GM21576 (cell line): Measurements from ENCODE around the gene VEGFB.

Experiments
- ATAC-seq: cut with Tn5 transposase; IDR thresholded peaks from one replicate; pipeline ENCODE4 v1.9.1; 2021; ENCODE audit warnings: mild to moderate bottlenecking, moderate library complexity; ENCODE audit not compliant: unreplicated experiment

The VEGFB gene

DNA sequence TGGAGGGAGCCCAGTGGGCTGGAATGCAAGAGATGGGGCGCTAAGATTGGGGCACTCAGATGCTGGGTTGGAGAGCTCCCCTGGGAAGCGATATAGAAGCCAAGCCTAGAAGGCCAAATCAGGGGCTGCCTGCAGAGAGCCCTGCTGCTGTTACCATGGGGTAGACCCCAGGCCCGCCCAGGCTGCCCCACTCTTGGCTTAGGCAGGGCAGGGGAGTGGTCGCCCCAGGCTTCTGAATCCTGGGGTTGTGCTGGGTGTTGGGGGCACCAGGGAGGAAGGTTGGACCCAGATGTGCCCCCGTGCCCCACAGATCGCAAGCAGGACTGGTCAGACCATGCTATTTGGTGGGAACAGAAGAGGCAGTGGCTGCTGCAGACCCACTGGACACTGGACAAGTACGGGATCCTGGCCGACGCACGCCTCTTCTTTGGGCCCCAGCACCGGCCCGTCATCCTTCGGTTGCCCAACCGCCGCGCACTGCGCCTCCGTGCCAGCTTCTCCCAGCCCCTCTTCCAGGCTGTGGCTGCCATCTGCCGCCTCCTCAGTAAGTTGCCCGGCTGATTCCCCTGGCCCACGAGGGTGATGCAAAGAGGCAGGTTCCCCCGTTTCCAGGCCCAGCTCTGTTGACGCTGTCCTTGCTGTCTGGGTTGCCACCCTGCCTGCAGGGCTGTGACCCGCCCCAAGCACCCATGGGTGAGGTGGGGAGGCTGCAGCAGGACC lies 23.9 kb upstream of the VEGFB start:
- ATAC-seq: no peak

DNA sequence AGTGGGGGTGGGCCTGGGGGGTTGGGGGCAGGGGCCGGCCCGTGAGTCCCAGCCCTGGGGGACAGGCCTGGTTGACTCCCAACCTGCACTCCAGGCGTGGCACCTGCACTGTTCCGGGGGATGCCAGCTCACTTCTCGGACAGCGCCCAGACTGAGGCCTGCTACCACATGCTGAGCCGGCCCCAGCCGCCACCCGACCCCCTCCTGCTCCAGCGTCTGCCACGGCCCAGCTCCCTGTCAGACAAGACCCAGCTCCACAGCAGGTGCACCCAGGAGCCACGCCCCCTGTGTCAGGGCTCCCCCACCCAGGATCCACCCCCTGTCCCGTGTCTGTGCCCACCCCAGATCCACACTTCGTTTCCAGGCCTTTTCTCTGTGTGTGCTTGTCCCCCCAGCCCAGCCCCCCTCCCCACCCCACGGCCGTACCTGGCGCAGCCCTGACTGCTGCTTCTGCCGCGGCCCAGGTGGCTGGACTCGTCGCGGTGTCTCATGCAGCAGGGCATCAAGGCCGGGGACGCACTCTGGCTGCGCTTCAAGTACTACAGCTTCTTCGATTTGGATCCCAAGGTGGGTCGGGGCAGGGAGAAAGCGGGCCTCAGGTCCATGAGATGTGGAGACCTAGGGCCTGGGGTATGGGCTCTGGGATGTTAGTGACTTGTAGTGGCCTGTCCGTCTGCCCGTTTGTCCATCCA lies 23.1 kb upstream of the VEGFB start:
- ATAC-seq: no peak

DNA sequence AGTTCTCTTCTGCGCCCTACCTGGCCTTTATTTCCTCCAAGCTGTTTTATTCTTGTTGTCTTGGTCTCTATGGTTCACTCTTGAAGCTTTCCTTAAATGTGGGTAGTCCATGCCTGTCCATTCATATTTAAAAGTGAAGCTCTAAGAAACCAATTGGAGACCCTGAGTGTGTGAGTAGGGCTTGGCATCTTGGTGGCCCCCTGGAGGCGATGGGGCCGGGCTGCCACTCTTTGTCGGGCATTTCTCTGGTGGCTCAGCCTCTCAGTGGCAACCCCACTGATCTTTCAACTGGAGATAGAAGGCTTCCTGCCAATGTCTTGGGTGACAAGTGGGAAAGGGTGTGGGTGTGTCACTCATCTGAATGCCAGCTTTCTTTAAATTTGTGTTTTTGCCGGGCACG lies 17.5 kb upstream of the VEGFB start:
- ATAC-seq: no peak

DNA sequence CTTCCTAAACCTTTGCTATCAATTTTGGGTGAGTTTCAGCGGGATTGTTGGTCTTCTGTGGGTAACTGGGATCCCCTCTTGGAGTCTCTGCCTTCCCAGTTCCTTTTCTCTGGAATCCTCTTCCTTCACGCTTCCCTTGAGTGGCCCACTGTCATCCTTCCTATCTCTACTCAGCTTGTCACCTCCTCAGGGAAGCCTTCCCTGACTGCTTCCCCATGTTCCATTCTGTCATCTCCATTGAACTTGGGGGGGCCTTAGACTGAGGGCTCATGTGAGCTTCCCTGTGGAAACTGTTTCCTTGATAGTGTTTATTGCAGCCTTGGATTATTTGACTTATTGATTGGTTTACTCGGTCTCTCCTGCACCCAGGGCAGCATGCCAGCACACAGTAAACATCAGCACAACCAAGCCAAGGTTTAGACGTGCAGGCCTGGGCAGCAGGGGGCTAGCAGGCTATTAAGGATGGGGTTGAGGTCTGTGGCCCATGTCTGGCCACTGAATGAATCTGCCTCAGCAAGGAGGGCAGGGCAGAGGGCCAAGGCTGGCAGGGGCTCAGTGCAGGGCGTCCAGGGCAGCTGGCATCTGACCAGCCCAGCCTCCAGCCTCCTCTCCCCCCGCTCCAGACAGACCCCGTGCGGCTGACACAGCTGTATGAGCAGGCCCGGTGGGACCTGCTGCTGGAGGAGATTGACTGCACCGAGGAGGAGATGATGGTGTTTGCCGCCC lies 15.6 kb upstream of the VEGFB start:
- ATAC-seq: no peak

DNA sequence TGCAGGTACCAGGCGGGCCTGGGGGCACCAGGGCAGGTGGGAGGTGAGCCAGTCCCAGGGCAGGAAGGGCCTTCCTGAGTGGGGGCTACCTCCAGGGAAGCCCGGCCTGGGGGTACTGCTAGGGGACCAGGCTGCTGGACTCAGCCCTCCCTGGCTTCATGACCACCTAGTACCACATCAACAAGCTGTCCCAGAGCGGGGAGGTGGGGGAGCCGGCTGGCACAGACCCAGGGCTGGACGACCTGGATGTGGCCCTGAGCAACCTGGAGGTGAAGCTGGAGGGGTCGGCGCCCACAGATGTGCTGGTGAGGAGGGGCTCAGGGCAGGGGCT lies 15.1 kb upstream of the VEGFB start:
- ATAC-seq: no peak

DNA sequence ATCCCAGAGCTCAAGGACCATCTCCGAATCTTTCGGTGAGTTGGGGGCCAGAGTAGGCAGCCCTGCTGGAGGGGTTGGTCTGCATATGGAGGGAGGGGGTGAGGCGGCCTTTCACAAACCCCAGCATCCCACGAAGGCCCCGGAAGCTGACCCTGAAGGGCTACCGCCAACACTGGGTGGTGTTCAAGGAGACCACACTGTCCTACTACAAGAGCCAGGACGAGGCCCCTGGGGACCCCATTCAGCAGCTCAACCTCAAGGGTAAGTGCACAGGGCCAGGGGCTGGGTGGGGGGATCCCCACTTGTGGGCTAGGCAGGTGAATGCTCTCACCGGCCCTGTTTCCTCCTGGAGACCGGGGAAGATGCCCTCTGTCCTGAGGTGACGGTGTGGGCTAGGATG lies 14.6 kb upstream of the VEGFB start:
- ATAC-seq: no peak

DNA sequence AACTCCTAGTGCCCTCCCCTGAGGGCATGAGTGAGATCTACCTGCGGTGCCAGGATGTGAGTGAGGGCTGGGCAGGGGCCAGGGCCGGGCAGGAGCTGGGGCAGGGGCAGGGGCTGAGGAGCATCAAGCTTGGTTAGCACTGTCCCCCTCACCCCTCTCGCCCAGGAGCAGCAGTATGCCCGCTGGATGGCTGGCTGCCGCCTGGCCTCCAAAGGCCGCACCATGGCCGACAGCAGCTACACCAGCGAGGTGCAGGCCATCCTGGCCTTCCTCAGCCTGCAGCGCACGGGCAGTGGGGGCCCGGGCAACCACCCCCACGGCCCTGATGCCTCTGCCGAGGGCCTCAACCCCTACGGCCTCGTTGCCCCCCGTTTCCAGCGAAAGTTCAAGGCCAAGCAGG lies 14.1 kb upstream of the VEGFB start:
- no peak for ATAC-seq

DNA sequence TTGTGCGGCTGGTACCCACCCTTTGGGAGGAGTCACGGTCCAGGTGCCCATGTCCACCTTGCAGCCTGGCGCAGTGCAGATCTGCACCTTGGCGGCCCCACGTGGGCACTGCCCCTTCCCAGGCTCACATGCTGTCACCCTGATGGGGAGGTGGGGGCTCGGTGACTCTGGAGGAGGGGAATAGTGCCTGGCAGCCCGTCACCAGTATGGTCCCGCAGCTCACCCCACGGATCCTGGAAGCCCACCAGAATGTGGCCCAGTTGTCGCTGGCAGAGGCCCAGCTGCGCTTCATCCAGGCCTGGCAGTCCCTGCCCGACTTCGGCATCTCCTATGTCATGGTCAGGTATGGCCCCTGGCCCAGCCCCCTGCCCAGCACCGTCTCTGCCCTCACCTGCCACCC lies 13.6 kb upstream of the VEGFB start:
- ATAC-seq: no peak

DNA sequence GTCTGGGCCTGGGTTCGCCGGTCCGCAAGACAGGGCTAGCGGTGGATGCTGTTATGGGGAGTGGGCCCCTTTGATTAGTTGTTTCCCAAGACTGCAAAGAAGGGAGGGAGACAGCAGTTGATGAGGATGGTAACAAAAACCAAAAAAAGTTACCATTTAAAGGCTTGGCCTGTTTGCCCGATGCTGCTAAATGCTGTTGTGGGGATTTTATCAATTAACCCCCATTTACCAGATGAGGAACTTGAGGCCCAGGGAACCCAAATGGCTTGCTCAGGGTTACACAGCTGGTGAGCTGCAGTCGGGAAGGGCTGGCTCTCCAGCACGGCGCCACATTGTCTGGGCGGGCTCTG lies 11.8 kb upstream of the VEGFB start:
- no peak for ATAC-seq

DNA sequence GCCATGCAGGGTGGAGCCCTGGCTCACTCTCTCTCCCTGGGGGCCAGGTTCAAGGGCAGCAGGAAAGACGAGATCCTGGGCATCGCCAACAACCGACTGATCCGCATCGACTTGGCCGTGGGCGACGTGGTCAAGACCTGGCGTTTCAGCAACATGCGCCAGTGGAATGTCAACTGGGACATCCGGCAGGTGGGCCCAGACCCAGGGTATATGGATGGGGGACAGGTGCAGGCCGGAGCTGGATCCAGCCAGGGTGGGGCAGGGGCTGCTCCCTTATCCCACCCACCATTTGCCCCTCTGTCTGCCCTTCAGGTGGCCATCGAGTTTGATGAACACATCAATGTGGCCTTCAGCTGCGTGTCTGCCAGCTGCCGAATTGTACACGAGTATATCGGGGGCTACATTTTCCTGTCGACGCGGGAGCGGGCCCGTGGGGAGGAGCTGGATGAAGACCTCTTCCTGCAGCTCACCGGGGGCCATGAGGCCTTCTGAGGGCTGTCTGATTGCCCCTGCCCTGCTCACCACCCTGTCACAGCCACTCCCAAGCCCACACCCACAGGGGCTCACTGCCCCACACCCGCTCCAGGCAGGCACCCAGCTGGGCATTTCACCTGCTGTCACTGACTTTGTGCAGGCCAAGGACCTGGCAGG lies 11.3 kb upstream of the VEGFB start:
- ATAC-seq: no peak

DNA sequence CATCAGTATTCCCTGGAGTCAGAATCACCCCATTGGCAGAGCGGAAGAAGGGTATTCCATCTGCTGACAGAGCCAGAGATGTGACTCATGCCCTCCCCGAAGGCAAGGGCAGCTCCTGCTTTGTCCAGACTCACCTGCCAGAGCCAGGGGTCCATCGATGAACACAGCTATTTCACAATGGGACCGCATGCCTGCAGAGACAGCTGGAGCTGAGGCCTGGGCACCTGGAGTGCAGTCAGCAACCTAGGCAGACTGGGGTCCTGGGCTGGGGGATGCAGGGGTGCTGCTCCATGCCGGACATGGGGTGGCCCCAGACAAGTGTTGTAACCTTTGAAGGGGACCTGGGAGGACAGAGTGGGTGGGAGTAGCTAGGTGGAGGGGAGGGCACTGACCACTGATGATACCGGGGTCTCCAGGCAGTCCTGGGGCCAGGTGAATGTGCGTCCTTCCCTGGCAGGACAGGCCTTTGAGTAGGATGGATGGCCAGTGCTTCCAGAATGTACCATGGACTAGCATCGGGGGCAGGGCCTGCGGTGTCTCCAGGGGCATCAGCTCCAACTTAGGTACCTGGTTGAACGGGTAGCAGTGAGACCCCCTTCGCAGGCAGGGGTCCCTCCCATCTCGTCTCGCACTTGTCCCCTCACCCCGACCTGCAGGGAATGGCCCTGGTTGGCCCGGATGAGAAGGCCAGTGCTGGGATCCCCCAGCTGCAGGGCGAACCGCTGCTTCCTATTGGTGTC lies 10.1 kb upstream of the VEGFB start:
- no peak for ATAC-seq

DNA sequence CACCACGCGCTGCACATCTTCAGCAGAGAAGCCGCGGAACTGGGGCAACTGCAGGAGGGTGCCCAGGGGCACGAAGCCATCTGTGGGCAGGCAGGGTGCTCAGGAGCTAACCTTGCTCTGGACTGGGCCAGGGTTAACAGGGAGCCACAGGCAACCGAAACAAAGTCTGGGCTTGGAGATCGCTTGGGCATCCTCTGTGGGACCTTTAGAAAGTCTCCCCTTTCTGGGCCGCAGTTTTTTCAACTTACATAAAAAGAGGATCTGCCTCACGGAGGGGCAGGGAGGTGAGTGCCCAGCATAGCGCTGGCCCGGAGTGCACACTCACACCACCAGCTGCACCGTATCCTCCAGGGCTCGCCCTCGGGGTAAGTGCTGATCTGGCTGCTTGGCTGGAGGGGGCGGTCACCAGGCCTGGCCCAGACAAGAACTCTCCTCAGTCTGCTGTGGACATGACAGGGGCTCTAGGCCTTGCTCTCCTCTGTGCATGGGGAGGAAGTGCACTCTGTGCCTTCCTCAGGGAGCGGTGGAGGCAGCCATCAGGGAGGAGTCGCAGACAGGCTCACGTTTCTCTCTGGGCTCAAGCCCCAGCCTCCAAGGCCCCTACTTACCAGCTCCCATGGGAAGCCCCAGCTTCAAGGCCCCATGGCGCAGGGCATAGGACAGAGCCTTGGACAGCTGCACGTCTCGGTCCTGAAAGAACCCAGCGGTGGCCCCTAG lies 9.3 kb upstream of the VEGFB start:
- no peak for ATAC-seq

DNA sequence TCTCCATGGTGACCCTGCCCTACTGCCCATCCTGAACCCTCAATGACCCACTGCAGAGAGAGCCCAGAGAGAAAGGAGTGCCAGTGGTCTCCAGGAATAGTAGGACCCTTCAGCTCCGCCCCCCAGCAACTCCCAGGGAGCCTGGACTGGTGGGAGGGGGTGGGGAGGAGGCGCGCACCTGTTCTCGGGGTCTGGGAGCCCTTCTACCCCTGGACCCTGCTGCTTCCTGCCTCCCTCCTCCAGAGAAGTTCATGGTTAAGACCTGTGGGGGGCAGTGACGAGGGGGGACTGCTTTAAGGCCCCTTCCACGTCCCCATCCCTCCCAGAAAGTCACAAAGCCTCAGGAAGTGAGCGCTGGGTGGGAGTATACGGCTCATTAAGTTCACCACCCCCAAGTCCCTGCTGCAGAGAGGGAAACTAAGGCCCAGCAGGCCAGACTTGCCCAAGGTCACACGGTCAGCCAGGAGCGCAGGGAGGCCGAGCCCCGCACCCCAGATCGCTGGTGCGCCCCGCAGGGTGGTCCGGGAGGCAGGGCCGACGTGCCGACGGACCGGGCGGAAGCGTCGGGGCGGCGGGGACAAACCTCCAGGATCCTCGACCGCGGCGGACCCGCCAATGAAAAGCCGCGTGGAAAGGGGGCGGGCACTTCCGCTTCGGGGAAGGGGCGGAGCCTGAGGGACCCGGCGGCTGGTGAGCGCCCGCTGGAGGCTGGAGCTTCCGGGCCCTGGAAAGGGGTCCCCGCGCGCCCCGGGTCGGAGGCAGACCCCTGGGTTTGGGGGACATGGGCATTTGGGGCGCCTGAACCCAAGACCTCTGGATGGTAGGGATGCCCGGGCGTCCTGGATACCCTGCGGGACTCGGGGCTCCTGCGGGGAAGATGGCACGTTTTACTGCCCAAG lies 8.5 kb upstream of the VEGFB start, which contains the start of the genes NUDT22 and TRPT1:
TSS of gene NUDT22 (plus strand) at position 667 of the 899 bp plus-strand sequence. CDS start 379 bp downstream, outside the sequence.
TSS of gene TRPT1 (minus strand) at position 579 of the 899 bp plus-strand sequence. CDS start at position 253, 326 bp downstream.
- ATAC-seq: peak; percentile 36

DNA sequence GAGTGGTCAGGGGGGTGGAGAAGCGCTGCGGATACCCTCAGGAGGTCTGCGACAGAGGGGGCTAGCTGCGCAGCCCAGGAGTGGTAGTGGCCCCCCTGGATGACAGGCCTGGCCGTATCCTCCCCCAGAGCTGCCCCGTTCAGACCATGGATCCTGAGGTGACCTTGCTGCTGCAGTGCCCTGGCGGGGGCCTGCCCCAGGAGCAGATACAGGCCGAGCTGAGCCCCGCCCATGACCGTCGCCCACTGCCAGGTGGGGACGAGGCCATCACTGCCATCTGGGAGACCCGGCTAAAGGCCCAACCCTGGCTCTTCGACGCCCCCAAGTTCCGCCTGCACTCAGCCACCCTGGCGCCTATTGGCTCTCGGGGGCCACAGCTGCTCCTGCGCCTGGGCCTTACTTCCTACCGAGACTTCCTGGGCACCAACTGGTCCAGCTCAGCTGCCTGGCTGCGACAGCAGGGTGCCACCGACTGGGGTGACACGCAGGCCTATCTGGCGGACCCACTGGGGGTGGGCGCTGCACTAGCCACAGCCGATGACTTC lies 7.8 kb upstream of the VEGFB start:
- no peak for ATAC-seq

DNA sequence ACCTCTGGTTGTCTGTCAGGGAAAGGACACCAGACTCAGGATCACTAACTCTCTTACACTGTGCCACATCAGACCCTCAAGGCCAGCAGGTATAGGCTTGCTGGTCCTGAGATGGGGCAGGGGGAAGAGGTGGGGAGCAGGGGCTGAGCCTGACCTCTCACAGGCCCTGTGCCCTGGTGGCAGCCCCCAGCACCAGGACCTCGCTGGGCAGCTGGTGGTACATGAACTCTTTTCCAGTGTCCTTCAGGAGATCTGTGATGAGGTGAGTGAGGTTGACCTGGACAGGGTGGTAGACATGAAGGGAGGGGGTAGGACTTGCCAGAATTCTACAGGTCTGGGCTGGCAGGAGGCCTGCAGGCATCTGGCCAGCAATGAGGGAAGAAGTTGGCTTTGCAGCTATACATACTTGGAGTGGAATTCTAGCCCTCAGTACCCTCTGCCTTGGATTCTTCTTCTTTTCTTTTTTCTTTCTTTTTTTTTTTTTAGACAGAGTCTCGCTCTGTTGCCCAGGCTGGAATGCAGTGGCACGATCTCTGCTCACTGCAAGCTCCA lies 6.9 kb upstream of the VEGFB start:
- no peak for ATAC-seq

DNA sequence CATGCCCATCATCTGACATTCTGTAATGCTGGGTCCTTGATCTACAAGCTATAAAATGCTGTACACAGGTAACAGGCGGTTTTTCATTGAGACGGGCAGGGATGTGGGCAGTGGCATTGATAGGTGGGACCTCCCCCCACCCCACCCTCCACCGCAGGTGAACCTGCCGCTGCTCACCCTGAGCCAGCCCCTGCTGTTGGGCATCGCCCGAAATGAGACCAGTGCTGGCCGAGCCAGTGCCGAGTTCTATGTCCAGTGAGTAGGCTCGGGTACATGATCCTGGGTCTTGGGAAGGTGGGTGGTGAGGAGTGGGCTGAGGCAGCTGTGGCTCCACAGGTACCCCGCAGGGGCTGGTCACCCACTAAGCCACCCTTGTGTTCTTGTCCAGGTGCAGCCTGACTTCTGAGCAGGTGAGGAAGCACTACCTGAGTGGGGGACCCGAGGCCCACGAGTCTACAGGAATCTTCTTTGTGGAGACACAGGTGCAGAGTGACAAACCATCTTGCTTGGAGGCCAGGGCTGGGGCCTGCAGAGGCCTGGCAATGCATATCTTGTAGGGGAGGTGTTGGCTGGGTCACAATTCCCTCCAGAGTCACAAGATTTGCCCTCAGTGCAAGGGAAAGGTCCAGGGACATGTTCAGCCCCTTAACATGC lies 5.2 kb upstream of the VEGFB start:
- ATAC-seq: no peak

DNA sequence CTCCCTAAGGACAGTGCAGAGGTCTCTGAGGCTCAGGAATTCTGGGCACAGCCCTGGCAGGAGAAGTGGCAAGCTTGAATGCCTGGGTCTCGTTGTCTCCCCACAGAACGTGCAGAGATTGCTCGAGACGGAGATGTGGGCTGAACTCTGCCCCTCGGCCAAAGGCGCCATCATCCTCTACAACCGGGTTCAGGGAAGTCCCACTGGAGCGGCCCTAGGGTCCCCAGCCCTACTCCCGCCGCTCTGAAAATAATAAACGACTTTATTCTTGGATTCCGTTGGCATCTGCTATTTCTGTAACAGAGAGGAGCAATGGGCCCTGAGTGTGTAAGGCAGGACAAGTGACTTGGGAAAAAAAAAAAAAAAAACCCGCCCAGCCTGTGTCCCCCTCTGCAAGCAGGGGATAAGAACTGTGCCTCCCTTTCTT lies 4.6 kb upstream of the VEGFB start:
- no peak for ATAC-seq
